T-helper 2 cell (primary cell): Measurements from ENCODE around the gene ITGB3.

Source experiments
- DNase-seq, 5 experiments: peaks; one replicate each; pipeline versions ENCODE4 v3.0.0 to v3.0.0-alpha.2; 2012 to 2022

ITGB3 gene

GRCh38 chr17:47301831-47302230 is 48.2 kb downstream of the ITGB3 start:
- DNase-seq: peak in 1 of 5 experiments; percentile 22

GRCh38 chr17:47304186-47304585 is 50.6 kb downstream of the ITGB3 start:
- DNase-seq: no peak

GRCh38 chr17:47305302-47305923 is 51.8 kb downstream of the ITGB3 start:
- DNase-seq: peak in 2 of 5 experiments; percentile 2 to 39

- DNase-seq: no peak
Observed at GRCh38 chr17:47310186-47310733, 56.6 kb downstream of the ITGB3 start.

GRCh38 chr17:47311420-47311819 is 57.8 kb downstream of the ITGB3 start:
- DNase-seq: no peak

GRCh38 chr17:47315451-47316266 is 62.0 kb downstream of the ITGB3 start:
- DNase-seq: peak in 2 of 5 experiments; percentile 13 to 70

GRCh38 chr17:47316311-47316710 is 62.7 kb downstream of the ITGB3 start:
- no peak for DNase-seq

- no peak for DNase-seq
Observed at GRCh38 chr17:47317119-47317518, 63.5 kb downstream of the ITGB3 start.

GRCh38 chr17:47318197-47318918 is 64.7 kb downstream of the ITGB3 start:
- no peak for DNase-seq

GRCh38 chr17:47320879-47321502 is 67.4 kb downstream of the ITGB3 start:
- no peak for DNase-seq

- DNase-seq: peak; percentile 50 to 84 (median 71)
Observed at GRCh38 chr17:47323382-47324223, 70.0 kb downstream of the ITGB3 start, which contains the start of gene EFCAB13. Gene EFCAB13 (plus strand): TSS chr17:47323955. CDS start chr17:47328354, 4,399 bp downstream.

GRCh38 chr17:47324224-47325020 is 70.8 kb downstream of the ITGB3 start:
- peak; percentile 13 to 79 (median 44) for DNase-seq

- DNase-seq: no peak
Observed at GRCh38 chr17:47325176-47325575, 71.5 kb downstream of the ITGB3 start.

GRCh38 chr17:47330548-47330947 is 76.9 kb downstream of the ITGB3 start:
- no peak for DNase-seq

- no peak for DNase-seq
Observed at GRCh38 chr17:47332287-47332686, 78.7 kb downstream of the ITGB3 start.

- DNase-seq: no peak
Observed at GRCh38 chr17:47335101-47335936, 81.7 kb downstream of the ITGB3 start.

- DNase-seq: no peak
Observed at GRCh38 chr17:47338026-47338425, 84.4 kb downstream of the ITGB3 start.

- no peak for DNase-seq
Observed at GRCh38 chr17:47352848-47353247, 99.2 kb downstream of the ITGB3 start.

- DNase-seq: no peak
Observed at GRCh38 chr17:47358652-47359051, 105.0 kb downstream of the ITGB3 start.
